Measurements from ENCODE around the gene ABHD11.

ABHD11 gene

DNA sequence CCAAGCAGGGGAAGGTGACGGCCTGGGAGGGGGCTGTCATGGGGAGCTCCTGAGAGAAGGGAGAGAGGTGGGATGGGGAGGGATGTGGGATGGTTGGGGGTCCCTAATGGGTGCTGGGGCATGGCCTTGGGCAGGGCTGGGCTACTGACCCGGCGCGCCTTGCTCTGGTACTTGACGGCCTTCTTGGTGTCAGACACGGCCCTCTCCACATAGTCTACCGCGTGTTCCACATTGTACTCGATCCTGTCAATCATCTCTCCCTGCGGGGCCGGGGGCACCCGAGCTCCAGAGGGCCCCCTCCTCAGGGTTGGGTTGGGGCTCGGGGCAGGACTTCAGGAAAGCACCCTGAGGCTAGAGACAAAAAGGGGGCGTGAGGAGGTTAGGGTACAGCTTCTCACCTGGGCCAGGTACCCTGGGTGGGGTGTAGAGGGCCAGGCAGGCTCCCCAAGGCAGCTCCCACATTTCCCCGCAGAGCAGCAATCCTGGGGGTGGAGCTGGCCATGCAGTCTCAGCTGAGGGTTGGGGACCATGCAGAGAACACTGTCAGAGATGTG is 37.9 kb downstream of the ABHD11 start:
- DNase-seq = no peak

DNA sequence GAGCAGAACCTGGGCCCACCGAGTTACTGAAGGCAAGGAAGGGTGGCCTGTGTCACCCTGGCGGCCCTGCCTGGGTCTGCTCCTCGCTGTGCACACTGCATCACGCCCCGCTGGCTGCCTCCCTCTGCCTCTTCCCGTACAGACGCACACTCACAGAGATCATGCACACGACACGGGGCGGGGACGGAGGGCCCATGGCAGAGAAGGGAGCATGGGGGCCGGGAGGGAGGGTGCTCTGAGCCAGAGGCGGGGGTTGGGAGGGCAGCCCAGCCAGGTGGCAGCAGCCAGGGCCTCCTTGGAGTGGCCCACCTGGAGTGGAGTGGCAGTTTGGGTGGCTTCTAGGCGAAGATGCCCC is 38.6 kb downstream of the ABHD11 start:
- DNase-seq = no peak

DNA sequence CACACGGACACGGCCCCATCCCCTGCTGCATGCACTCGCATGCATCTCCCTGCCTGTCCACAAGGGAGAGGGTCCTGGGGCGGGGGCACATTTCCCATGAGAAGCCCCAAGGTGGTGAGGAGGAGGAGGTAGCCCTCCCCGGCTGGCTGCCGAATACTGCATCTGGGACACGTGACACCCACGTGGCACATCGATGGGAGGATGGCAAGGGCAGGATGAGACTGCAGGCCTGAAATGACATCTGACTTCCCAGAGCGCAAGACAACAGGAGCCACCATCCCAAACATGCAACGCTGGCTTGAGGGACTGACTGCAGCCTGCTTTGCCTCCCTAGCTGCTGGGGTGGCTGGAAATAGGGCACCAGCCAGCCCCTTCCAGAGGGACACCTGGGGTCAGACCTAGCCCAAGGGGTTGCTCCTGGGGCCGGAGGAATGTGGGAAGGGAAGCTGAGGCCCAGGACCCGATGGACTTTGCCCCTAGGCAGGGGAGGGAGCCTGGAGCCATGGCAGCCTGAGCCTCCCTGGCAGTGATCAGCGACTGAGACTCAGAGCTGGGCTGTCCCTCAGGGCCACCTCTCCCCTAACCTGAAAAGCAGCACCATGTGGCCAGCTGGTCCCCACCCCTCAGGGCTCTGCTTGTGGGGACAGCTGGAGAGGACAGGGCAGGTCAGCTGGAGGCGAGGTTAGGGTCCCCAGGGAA is 39.1 kb downstream of the ABHD11 start:
- DNase-seq = no peak

DNA sequence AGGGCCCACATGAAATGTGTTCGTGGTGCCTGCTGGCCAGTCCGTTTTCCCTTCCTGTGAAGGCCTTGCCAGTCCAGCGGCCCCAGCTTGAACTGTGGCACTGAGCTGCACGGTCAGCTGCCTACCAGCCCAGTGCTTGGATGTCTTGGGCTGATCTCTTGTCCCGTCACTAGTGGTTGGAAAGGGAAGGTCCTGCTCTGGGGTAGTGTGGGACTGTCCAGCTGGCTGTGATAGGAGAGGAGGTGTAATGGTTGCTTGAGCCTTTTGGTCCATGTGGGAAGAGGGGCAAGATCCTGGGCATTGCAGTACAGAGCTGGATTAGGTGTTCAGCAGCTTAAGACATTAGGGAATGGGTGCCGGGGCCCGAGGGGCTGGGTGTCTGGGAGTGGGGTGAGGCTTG is 40.2 kb downstream of the ABHD11 start:
- DNase-seq = no peak

DNA sequence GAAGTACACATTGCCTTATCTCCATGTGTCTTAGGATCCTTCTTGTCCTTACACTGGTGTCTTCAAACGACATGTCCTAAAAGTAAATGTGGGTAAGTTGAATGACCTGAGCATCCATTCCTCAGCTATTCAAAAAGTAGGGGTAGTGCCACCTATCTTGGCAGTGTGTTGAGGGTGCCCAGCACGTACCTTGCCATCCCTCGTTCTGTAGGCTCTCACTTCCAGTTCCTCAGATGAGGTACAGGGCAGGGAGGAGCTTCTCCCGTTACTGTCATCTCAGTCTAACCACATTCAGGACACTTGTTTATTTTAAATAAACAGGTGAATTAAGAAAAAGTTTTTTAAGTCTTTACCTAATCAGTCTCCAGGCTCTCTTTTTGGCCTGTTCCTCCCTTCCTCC is 42.2 kb downstream of the ABHD11 start:
- DNase-seq = no peak

DNA sequence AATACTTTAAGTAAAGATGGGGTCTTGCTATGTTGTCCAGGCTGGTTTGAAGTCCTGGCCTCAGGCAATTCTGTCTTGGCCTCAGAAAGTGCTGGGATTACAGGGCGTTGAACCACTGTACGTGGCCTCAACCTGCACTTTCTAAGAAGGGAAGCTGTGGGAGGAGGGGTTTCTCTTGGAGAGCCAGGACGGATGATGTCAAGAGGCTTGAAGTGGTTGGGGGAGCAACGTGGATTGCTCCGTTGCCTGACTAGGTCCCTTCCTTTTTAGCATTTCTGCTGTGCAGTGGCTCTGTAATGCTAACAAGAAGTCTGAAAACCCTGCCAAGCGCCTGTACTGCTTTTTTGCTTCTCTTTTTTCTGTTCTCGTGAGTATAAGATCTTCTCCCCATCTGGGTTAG is 48.0 kb downstream of the ABHD11 start:
- DNase-seq = no peak

DNA sequence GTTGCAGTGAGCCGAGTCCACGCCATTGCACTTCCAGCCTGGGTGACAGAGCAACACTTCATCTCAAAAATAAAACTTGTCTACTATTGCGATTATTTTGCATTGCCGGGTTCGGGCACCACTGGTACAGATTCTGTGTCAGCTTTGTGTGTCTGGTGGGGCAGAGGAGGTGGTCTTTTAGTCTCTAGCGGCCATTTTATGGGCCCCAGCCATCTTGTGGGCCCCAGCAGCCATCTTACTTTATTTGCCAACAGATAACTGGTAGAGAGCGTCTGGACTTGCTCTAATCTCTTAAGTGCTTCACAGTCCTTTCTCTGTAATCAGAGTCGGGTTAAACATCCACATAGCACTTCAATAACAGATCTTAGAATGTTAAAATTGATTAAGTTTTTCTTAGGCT is 50.3 kb downstream of the ABHD11 start:
- DNase-seq = no peak

All from NCI-H226 (cell line).